HepG2 (cell line): ENCODE results near the gene ENPP7. TPM values are rescaled to one million over a fixed set of nuclear protein-coding genes. Genes with fewer than 3 reads are reported as not detected.

Experiments
- CCDC6 ChIP-seq: sonication (generic); formaldehyde crosslinking; IDR thresholded peaks from 2 replicates; pipeline ENCODE4 v1.8.1; 2022; ENCODE audit warnings: mild to moderate bottlenecking, missing genetic modification reagents, moderate library complexity
- ETS1 ChIP-seq: sonication (generic); formaldehyde crosslinking; IDR thresholded peaks from 2 replicates; pipeline ENCODE4 v1.4.0; 2020; ENCODE audit warnings: missing genetic modification reagents
- FOXA3 ChIP-seq: IDR thresholded peaks from 2 replicates; pipeline ENCODE4 v1.6.1; 2016; ENCODE audit warnings: missing genetic modification reagents, missing compliant biosample characterization
- GABPB1 ChIP-seq: IDR thresholded peaks from 2 replicates; pipeline ENCODE4 v1.6.1; 2016; ENCODE audit warnings: mild to moderate bottlenecking, missing genetic modification reagents, moderate library complexity, missing compliant biosample characterization
- KDM4B ChIP-seq: sonication (generic); formaldehyde crosslinking; IDR thresholded peaks from 2 replicates; pipeline ENCODE4 v1.4.0; 2020; ENCODE audit warnings: missing genetic modification reagents
- PHF5A ChIP-seq: IDR thresholded peaks from one replicate; pipeline ENCODE4 v1.6.1; 2018; ENCODE audit warnings: low read depth, missing genetic modification reagents; ENCODE audit not compliant: unreplicated experiment
- RFXAP ChIP-seq: sonication (generic); formaldehyde crosslinking; IDR thresholded peaks from 2 replicates; pipeline ENCODE4 v1.4.0; 2020; ENCODE audit warnings: missing genetic modification reagents, borderline replicate concordance
- SALL2 ChIP-seq: sonication (generic); formaldehyde crosslinking; IDR thresholded peaks from 2 replicates; pipeline ENCODE4 v1.8.1; 2023; ENCODE audit warnings: mild to moderate bottlenecking, missing genetic modification reagents, inconsistent platforms
- SAP130 ChIP-seq: IDR thresholded peaks from 2 replicates; pipeline ENCODE4 v1.6.1; 2016; ENCODE audit warnings: low read depth
- SATB2 ChIP-seq: sonication (generic); formaldehyde crosslinking; IDR thresholded peaks from 2 replicates; pipeline ENCODE4 v1.5.0; 2020; ENCODE audit warnings: missing genetic modification reagents
- STAG1 ChIP-seq: sonication (generic); formaldehyde crosslinking; IDR thresholded peaks from 2 replicates; pipeline ENCODE4 v1.4.0; 2020; ENCODE audit warnings: missing genetic modification reagents
- STAT5B ChIP-seq: sonication (generic); formaldehyde crosslinking; IDR thresholded peaks from 2 replicates; pipeline ENCODE4 v1.4.0; 2020; ENCODE audit warnings: missing genetic modification reagents
- SUZ12 ChIP-seq: fragments of 150-350 bp; IDR thresholded peaks from 2 replicates; pipeline ENCODE4 v1.6.1; 2014; ENCODE audit warnings: low read depth, low read length
- THRA ChIP-seq: sonication (generic); formaldehyde crosslinking; IDR thresholded peaks from 2 replicates; pipeline ENCODE4 v1.4.0; 2020; ENCODE audit warnings: missing genetic modification reagents, borderline replicate concordance
- ZBTB25 ChIP-seq: IDR thresholded peaks from 2 replicates; pipeline ENCODE4 v1.6.1; 2018; ENCODE audit warnings: missing genetic modification reagents
- ZBTB42 ChIP-seq: sonication (generic); formaldehyde crosslinking; IDR thresholded peaks from 2 replicates; pipeline ENCODE4 v1.5.0; 2020; ENCODE audit warnings: mild to moderate bottlenecking, missing genetic modification reagents
- ZEB1 ChIP-seq: IDR thresholded peaks from 2 replicates; pipeline ENCODE4 v1.6.1; 2012; ENCODE audit warnings: mild to moderate bottlenecking, low read depth, inconsistent platforms; ENCODE audit not compliant: insufficient replicate concordance
- ZMYM2 ChIP-seq: sonication (generic); formaldehyde crosslinking; IDR thresholded peaks from 2 replicates; pipeline ENCODE4 v1.8.0; 2022; ENCODE audit warnings: mild to moderate bottlenecking, missing genetic modification reagents
- ZNF124 ChIP-seq: sonication (generic); formaldehyde crosslinking; IDR thresholded peaks from 2 replicates; pipeline ENCODE4 v1.4.0; 2020; ENCODE audit warnings: missing genetic modification reagents
- ZNF619 ChIP-seq: sonication (generic); formaldehyde crosslinking; IDR thresholded peaks from 2 replicates; pipeline ENCODE4 v1.4.0; 2020; ENCODE audit warnings: mild to moderate bottlenecking, missing genetic modification reagents
- ZNF720 ChIP-seq: sonication (generic); formaldehyde crosslinking; IDR thresholded peaks from 2 replicates; pipeline ENCODE4 v1.4.0; 2020; ENCODE audit warnings: missing genetic modification reagents
- ZNF782 ChIP-seq: sonication (generic); formaldehyde crosslinking; IDR thresholded peaks from 2 replicates; pipeline ENCODE4 v1.4.0; 2020; ENCODE audit warnings: missing genetic modification reagents, mild to moderate bottlenecking, borderline replicate concordance
- ZSCAN29 ChIP-seq: sonication (generic); formaldehyde crosslinking; conservative IDR thresholded peaks from 2 replicates; pipeline ENCODE4 v1.4.0; 2020; ENCODE audit warnings: mild to moderate bottlenecking, missing genetic modification reagents
- polyA plus RNA-seq, 8 experiments: library from polyadenylated mRNA; depleted of rRNA in 3 of 8; stranded (reverse) in 7 of 8; unstranded in 1 of 8; fragments of >200 nt; fragmentation: Illumina TruSeq in 4 of 8; extraction: Trizol in 4 of 8; gene quantifications; 2 replicates each; pipeline versions ENCODE4 v1.2.1 to v1.2.3, GENCODE V29; 2011 to 2016; ENCODE audit warnings: low read depth in 4 of 8, missing spikeins in 1 of 8, mixed read lengths in 1 of 8; ENCODE audit not compliant: insufficient read depth in 1 of 8
- total RNA-seq, 5 experiments: library from RNA; depleted of rRNA; stranded (reverse); fragments of >200 nt; fragmentation: Illumina TruSeq; extraction: Trizol; gene quantifications; 2 replicates each; pipeline ENCODE4 v1.2.3, GENCODE V29; 2016; ENCODE audit warnings: low read depth in 1 of 5
- TF ChIP-seq, protein P1 (sequence below): IDR thresholded peaks from 2 replicates; pipeline ENCODE4 v1.6.1; 2016
- TF ChIP-seq, protein P2 (sequence below): sonication (generic); formaldehyde crosslinking; IDR thresholded peaks from 2 replicates; pipeline ENCODE4 v1.5.0; 2020; ENCODE audit warnings: mild to moderate bottlenecking, missing genetic modification reagents

ENPP7 gene
- total and polyA plus RNA-seq, 2 of the 13 experiments (the other 11 are each of a cell fraction or from before 2014, with no cell fraction given), result 1.1 to 2.2 TPM

DNA sequence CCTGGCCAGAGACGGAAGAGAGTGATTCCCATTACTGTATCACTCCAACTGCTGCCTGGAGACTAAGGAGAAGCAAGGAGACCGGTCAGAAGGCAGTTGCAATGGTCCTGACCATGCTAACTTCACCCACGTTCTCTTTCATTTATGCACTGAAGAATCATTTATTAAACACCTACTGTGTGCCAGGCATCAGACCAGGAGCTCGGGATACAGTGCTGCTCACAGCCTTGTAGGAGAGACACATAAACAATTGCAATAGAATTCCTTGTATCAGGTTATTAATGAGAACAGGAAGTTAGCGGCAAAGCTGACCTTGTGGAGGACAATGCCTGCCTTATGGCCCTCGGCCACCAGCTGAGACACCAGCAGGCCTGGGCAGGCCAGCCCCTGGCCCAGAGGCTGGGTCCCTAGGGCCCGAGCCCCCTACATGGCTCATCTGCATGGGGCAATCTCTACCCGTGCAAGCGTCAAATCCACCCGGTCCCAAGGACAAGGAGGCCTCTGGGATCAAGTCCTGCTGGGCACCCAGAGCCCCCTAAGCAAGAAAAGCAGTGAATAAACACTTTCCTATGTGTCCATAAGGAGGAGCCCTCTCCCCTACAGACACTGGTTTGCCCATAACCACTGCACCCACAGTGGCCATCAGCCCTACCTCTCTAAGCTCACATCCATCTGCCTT is 8.6 kb upstream of the ENPP7 start (continued):
- 0 out of 2 replicates have a peak, but pooled peaks have one; percentile 51 for TF ChIP-seq ZNF124 (CRISPR knock-in tag)
- 0 out of 2 replicates have a peak, but pooled peaks have one; percentile 50 for TF ChIP-seq SATB2
- TF ChIP-seq, protein P1, sequence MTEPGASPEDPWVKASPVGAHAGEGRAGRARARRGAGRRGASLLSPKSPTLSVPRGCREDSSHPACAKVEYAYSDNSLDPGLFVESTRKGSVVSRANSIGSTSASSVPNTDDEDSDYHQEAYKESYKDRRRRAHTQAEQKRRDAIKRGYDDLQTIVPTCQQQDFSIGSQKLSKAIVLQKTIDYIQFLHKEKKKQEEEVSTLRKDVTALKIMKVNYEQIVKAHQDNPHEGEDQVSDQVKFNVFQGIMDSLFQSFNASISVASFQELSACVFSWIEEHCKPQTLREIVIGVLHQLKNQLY (CRISPR knock-in tag), result no peak
- no peak for TF ChIP-seq CCDC6 (CRISPR knock-in tag)
- 0 out of 2 replicates have a peak, but pooled peaks have one; percentile 26 for TF ChIP-seq RFXAP (CRISPR knock-in tag)
- TF ChIP-seq ZBTB25 (CRISPR knock-in tag), result 0 out of 2 replicates have a peak, but pooled peaks have one; percentile 31
- peak; percentile 65; the same call in 1 of the 2 replicates for TF ChIP-seq GABPB1
- no peak for TF ChIP-seq ZNF782
- TF ChIP-seq PHF5A (CRISPR knock-in tag), result peak; percentile 18
- TF ChIP-seq ZMYM2 (CRISPR knock-in tag), result no peak
- no peak for TF ChIP-seq ETS1 (CRISPR knock-in tag)
- no peak for TF ChIP-seq STAT5B (CRISPR knock-in tag)
- TF ChIP-seq ZEB1, result no peak
- TF ChIP-seq KDM4B (CRISPR knock-in tag), result 0 out of 2 replicates have a peak, but pooled peaks have one; percentile 26
- TF ChIP-seq FOXA3, result peak; percentile 41; the same call in 1 of the 2 replicates
- TF ChIP-seq STAG1 (CRISPR knock-in tag), result peak; percentile 85
- no peak for TF ChIP-seq ZNF619 (CRISPR knock-in tag)
- TF ChIP-seq SALL2 (CRISPR knock-in tag), result 0 out of 2 replicates have a peak, but pooled peaks have one; percentile 50
- TF ChIP-seq SUZ12, result no peak
- TF ChIP-seq SAP130 (CRISPR knock-in tag), result peak; percentile 27
- TF ChIP-seq, protein P2, sequence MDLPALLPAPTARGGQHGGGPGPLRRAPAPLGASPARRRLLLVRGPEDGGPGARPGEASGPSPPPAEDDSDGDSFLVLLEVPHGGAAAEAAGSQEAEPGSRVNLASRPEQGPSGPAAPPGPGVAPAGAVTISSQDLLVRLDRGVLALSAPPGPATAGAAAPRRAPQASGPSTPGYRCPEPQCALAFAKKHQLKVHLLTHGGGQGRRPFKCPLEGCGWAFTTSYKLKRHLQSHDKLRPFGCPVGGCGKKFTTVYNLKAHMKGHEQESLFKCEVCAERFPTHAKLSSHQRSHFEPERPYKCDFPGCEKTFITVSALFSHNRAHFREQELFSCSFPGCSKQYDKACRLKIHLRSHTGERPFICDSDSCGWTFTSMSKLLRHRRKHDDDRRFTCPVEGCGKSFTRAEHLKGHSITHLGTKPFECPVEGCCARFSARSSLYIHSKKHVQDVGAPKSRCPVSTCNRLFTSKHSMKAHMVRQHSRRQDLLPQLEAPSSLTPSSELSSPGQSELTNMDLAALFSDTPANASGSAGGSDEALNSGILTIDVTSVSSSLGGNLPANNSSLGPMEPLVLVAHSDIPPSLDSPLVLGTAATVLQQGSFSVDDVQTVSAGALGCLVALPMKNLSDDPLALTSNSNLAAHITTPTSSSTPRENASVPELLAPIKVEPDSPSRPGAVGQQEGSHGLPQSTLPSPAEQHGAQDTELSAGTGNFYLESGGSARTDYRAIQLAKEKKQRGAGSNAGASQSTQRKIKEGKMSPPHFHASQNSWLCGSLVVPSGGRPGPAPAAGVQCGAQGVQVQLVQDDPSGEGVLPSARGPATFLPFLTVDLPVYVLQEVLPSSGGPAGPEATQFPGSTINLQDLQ, result no peak
- no peak for TF ChIP-seq ZNF720 (CRISPR knock-in tag)
- no peak for TF ChIP-seq ZBTB42 (CRISPR knock-in tag)
- TF ChIP-seq ZSCAN29 (CRISPR knock-in tag), result 0 out of 2 replicates have a peak, but pooled peaks have one; percentile 22
- TF ChIP-seq THRA (CRISPR knock-in tag), result peak; percentile 33; the same call in 1 of the 2 replicates
